ENCODE results near the gene CYFIP1. TPM values are rescaled to one million over a fixed set of nuclear protein-coding genes. Genes with fewer than 3 reads are reported as not detected.

Gene CYFIP1
- total and polyA plus RNA-seq, 2 donors (not counting 1 experiment from before 2014, with no cell fraction given): 59.4 to 102 TPM

GRCh38 chr15:22918596-22919140, 61.5 kb downstream of the CYFIP1 start:
- no peaks in the 10 kb centered on the region for H3K79me2 ChIP-seq (ENCODE audit: control insufficient read depth, insufficient read depth, low read length)
- H2AFZ ChIP-seq (ENCODE audit: low read length): no peak overlapping the region
- H3K4me2 ChIP-seq (ENCODE audit: extremely low read depth, insufficient read depth, low read length): no peak overlapping the region
- no peak overlapping the region for H3K9ac ChIP-seq (ENCODE audit: insufficient read depth, low read length)
- no peak for DNase-seq (ENCODE audit: low read depth in 2 of 2)
- no peaks in the 10 kb centered on the region for H3K4me1 ChIP-seq (ENCODE audit: control insufficient read depth, extremely low read depth, insufficient read depth, low read length)
- TF ChIP-seq EZH2 (IDR thresholded peaks at IDR 0.05; ENCODE audit: low read length, missing control alignments): no peak
- no peak for TF ChIP-seq CTCF (conservative IDR thresholded peaks at IDR 0.05 in 1 of 2, IDR thresholded peaks at IDR 0.05 in 1 of 2; ENCODE audit: low read depth in 1 of 2, low read length in 2 of 2)
- H3K9me3 ChIP-seq (ENCODE audit: control insufficient read depth, insufficient read depth, low read depth, low read length): no peaks in the 10 kb centered on the region
- H3K27ac ChIP-seq (ENCODE audit: insufficient read depth, low read length): no peak overlapping the region
- no peak overlapping the region for H3K4me3 ChIP-seq (replicated peaks in 1 of 4; ENCODE audit: control extremely low read depth in 1 of 4, insufficient read depth in 1 of 4, low read depth in 3 of 4, low read length in 4 of 4)
- H3K27me3 ChIP-seq (ENCODE audit: control insufficient read depth, insufficient read depth, low read length): no peaks in the 10 kb centered on the region
- H3K36me3 ChIP-seq (ENCODE audit: control insufficient read depth, insufficient read depth, low read length): peaks cover 19% of the 10 kb centered on the region
- H4K20me1 ChIP-seq (ENCODE audit: control insufficient read depth, extremely low read depth, insufficient read depth, low read length): no peaks in the 10 kb centered on the region

GRCh38 chr15:22918056-22918455, 62.1 kb downstream of the CYFIP1 start:
- DNase-seq (ENCODE audit: low read depth in 2 of 2): peak; percentile 30 to 51
- no peak for TF ChIP-seq EZH2 (IDR thresholded peaks at IDR 0.05; ENCODE audit: low read length, missing control alignments)
- no peak for TF ChIP-seq CTCF (conservative IDR thresholded peaks at IDR 0.05 in 1 of 2, IDR thresholded peaks at IDR 0.05 in 1 of 2; ENCODE audit: low read depth in 1 of 2, low read length in 2 of 2)
- no peaks in the 10 kb centered on the region for H4K20me1 ChIP-seq (ENCODE audit: control insufficient read depth, extremely low read depth, insufficient read depth, low read length)
- no peak overlapping the region for H2AFZ ChIP-seq (ENCODE audit: low read length)
- no peak overlapping the region for H3K27ac ChIP-seq (ENCODE audit: insufficient read depth, low read length)
- no peaks in the 10 kb centered on the region for H3K9me3 ChIP-seq (ENCODE audit: control insufficient read depth, insufficient read depth, low read depth, low read length)
- H3K4me1 ChIP-seq (ENCODE audit: control insufficient read depth, extremely low read depth, insufficient read depth, low read length): no peaks in the 10 kb centered on the region
- H3K4me2 ChIP-seq (ENCODE audit: extremely low read depth, insufficient read depth, low read length): no peak overlapping the region
- H3K4me3 ChIP-seq (replicated peaks in 1 of 4; ENCODE audit: control extremely low read depth in 1 of 4, insufficient read depth in 1 of 4, low read depth in 3 of 4, low read length in 4 of 4): no peak overlapping the region
- no peaks in the 10 kb centered on the region for H3K27me3 ChIP-seq (ENCODE audit: control insufficient read depth, insufficient read depth, low read length)
- no peak overlapping the region for H3K9ac ChIP-seq (ENCODE audit: insufficient read depth, low read length)
- H3K36me3 ChIP-seq (ENCODE audit: control insufficient read depth, insufficient read depth, low read length): peaks cover 19% of the 10 kb centered on the region
- H3K79me2 ChIP-seq (ENCODE audit: control insufficient read depth, insufficient read depth, low read length): no peaks in the 10 kb centered on the region

GRCh38 chr15:22917556-22917955, 62.6 kb downstream of the CYFIP1 start:
- Histone ChIP-seq H2AFZ (ENCODE audit: low read length) (no peak overlapping the region), H3K4me1 (ENCODE audit: control insufficient read depth, extremely low read depth, insufficient read depth, low read length) (no peaks in the 10 kb centered on the region), H3K27ac (ENCODE audit: insufficient read depth, low read length) (no peak overlapping the region), H3K27me3 (ENCODE audit: control insufficient read depth, insufficient read depth, low read length) (no peaks in the 10 kb centered on the region), H3K4me3 (replicated peaks in 1 of 4; ENCODE audit: control extremely low read depth in 1 of 4, insufficient read depth in 1 of 4, low read depth in 3 of 4, low read length in 4 of 4) (no peak overlapping the region), H3K9ac (ENCODE audit: insufficient read depth, low read length) (no peak overlapping the region), H3K79me2 (ENCODE audit: control insufficient read depth, insufficient read depth, low read length) (no peaks in the 10 kb centered on the region), H3K36me3 (ENCODE audit: control insufficient read depth, insufficient read depth, low read length) (peaks cover 19% of the 10 kb centered on the region), H4K20me1 (ENCODE audit: control insufficient read depth, extremely low read depth, insufficient read depth, low read length) (no peaks in the 10 kb centered on the region), H3K9me3 (ENCODE audit: control insufficient read depth, insufficient read depth, low read depth, low read length) (no peaks in the 10 kb centered on the region), H3K4me2 (ENCODE audit: extremely low read depth, insufficient read depth, low read length) (no peak overlapping the region)
- no peak for DNase-seq (ENCODE audit: low read depth in 2 of 2)
- no peak for TF ChIP-seq EZH2 (IDR thresholded peaks at IDR 0.05; ENCODE audit: low read length, missing control alignments)
- TF ChIP-seq CTCF (conservative IDR thresholded peaks at IDR 0.05 in 1 of 2, IDR thresholded peaks at IDR 0.05 in 1 of 2; ENCODE audit: low read depth in 1 of 2, low read length in 2 of 2): no peak
